GM19395 (cell line): ENCODE measurements around the gene SERPINA4.

Experiments
- ATAC-seq: cut with Tn5 transposase; IDR thresholded peaks from one replicate; pipeline ENCODE4 v1.9.1; 2021; ENCODE audit warnings: mild to moderate bottlenecking, moderate library complexity; ENCODE audit not compliant: unreplicated experiment

Gene SERPINA4

DNA sequence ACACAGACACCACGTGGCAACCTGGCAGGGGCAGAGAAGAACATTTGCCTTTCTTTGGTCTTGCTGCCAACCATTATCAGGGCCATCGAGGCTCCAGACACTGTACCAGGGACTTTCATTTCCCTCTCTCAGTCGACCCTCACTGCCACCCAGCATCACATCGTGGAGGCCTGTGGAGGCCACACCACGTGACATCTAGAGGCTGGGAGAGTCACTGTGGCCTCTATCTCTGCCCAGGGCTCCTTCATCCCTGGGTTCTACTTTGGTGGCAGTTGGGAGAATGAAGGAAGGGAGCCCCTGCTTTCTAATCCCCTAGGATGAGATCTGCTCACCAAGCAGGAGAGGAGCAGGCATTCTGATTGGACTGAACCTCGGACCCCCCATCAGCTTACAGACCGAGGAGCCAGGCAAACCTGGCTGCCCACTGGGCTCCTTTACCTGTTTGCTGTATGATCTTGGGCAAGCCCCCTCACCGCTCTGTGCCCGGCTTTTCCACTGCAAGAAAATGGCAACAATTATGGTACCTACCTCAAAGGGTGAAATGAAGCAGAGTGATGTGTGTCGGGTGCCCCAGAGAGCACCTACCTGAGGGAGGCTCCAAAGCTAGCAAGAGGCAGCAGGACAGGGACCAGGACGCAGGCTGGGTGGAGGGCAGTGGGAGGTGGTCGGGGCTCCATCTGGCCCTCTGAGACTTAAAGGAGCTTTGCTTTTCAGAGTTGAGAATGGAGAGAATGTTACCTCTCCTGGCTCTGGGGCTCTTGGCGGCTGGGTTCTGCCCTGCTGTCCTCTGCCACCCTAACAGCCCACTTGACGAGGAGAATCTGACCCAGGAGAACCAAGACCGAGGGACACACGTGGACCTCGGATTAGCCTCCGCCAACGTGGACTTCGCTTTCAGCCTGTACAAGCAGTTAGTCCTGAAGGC lies 52.7 kb downstream of the SERPINA4 start:
- ATAC-seq, result no peak

DNA sequence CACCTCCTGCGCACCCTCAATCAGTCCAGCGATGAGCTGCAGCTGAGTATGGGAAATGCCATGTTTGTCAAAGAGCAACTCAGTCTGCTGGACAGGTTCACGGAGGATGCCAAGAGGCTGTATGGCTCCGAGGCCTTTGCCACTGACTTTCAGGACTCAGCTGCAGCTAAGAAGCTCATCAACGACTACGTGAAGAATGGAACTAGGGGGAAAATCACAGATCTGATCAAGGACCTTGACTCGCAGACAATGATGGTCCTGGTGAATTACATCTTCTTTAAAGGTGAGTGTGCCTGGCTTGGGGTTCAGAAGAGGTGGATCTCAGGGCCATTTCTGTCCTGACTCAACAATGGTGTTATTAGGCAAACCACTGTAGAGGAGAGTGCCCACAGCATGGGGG lies 53.6 kb downstream of the SERPINA4 start:
- no peak for ATAC-seq

DNA sequence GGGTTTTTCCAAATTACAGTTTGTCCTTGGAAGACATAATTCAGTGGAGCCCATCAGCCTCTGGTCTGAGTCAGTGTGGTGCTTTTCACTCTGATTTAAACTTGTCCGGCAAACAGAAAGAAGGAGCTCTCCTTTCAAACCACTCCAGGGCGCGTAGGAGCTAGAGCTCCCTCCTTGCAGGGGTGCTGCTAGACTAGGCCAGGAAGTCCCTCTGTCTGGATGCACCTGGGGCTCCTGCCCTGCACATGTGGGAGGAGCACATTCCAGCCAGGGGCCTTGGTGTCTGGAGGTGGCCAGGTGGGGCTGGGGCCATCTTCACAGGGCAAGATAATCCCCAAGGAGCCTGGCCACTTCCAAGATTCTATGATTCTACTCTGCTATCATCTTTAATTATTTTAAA lies 54.0 kb downstream of the SERPINA4 start:
- ATAC-seq, result no peak

DNA sequence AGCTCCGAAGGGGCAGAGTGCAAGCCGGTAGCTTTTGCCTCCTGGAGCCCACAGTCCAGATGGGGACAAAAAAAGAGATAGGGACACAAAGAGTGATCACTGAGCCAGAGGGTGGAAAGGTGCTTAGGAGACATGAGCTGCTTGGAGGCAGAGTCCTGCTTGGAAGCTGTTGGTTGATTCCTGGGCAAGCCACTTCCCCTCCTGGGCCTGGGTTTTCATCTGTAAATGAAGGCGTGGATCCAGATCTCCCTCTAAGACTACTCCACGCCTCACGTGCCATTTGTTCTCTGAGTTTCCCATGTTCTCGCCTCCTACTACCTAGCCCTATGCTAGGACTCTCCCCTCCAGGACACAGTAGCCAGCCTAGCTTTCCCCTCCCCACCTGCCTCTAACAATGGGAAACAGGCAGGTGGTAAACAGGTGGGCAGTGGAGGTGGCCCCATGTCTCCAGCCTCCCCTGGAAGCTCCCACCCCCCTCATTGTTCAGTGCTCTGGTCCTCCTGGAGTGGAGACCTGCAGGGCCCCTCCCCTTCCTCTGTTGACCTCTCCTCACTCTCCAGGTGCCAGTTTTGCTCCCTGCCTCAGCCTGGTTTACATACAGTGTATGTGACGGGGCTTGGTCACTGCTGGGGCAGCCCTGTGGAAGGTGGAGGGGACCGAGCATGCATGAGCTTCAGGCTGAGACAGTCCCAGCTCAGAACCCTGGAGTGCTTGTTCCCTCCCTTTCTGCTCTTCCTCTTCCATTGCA lies 54.8 kb downstream of the SERPINA4 start:
- no peak for ATAC-seq

DNA sequence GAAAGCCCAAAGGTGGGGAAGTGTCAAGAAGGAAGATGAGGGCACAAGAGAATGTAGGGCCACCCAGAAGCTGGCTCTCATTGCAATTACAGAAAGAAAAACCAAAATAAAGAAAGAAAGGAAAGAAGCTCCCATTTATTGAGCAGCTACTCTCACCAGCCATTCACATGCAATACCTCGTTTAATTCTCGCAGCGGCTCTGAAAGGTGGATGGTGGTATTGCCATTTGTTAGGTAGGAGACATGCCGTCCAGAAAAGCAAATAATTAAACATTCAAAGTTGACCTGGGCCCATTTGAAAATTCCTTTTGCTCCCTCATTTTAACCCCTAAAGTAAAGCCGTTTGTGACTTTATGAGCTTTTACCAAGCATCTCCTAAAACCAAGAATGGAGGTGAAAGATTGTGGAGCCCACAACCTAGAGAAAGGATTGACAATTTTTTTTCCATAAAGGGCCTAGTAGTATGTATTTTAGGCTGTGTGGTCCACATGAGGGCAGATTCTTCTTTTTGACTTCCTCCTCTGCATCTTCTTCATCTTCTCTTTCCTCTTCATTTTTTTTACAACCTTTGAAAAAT lies 56.2 kb downstream of the SERPINA4 start:
- no peak for ATAC-seq

DNA sequence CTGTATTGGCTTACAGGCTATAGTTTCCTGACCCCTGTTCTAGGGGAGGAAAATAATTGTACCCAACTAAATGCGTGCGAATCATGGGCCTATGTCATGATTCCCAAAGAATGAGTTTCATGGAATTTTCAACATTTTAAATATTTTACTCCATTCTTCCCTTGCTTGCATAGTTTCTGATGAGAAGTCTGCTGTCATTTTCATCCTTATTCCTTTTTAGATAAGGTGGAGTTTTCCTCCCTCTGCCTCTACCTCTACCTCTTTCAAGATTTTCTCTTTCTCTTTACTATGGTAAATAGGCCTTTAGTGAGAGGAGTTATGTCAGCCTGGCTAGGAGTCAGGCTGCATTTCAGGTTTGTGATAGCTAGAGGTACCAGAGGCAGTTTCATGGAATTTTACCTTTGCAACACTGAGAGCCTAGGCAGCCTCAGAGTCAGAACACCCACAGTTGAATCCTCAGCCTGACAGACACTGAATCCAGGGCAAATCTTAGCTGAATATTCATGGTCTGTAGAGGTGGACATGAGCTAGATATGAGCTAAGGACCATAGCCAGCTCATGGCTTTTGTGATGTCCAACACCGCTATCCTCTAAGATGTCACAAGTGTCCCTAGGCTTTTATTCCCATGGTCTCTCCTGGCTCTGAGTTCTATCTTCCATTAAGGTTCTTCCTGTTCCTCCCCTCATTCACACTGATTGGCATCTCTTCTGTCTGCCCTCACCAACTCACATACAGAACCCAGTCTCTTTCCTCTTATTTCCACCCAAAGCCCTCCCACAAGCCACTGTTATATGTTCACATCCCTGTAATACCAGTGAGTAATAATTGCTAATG lies 57.0 kb downstream of the SERPINA4 start:
- ATAC-seq, result no peak

DNA sequence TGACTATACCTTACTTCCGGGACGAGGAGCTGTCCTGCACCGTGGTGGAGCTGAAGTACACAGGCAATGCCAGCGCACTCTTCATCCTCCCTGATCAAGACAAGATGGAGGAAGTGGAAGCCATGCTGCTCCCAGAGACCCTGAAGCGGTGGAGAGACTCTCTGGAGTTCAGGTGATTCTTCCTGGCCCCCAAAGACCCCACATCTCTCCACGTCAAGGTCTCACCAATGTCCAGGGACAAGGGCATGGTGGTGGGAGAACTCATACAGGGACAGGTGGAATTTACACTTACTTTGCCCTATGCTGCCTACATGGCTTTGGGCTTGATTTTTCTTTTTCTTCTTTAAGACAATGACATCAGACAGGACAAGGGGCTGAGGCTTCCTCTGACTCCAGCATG lies 58.1 kb downstream of the SERPINA4 start:
- ATAC-seq, result no peak
